CD4-positive, alpha-beta T cell treated with Interleukin-1 beta for 1 hour (primary cell): ENCODE results near the gene RAB7A.
"Not testable (repeated sequence)": the region's sequence is repeated elsewhere in the genome, so short reads cannot be mapped to it uniquely, and the experiment has no call there.

ENCODE experiments used
- DNase-seq, 2 donors: peaks; one replicate each; pipeline ENCODE4 v3.0.0-alpha.2; 2020 to 2022

Gene RAB7A

DNA sequence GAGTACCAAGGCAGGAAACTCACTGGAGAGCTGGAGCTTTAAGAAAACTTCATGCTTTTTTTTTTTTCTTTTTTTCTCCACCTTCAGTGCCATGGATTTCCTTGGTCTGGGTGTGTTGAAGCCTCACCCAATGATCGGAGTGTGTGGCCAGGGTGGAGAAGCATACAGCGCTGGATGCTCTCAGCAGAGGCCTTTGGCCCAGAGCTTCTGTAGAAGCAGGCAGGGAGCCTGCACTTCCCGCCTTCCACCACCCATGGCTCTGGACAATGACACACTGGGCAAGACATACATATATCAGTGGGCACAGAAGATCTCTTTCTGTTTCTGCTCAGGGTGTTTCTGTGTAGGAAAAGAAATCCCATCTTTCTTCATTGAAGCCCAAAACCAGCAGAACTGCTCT is 97.6 kb downstream of the RAB7A start:
- no peak for DNase-seq

DNA sequence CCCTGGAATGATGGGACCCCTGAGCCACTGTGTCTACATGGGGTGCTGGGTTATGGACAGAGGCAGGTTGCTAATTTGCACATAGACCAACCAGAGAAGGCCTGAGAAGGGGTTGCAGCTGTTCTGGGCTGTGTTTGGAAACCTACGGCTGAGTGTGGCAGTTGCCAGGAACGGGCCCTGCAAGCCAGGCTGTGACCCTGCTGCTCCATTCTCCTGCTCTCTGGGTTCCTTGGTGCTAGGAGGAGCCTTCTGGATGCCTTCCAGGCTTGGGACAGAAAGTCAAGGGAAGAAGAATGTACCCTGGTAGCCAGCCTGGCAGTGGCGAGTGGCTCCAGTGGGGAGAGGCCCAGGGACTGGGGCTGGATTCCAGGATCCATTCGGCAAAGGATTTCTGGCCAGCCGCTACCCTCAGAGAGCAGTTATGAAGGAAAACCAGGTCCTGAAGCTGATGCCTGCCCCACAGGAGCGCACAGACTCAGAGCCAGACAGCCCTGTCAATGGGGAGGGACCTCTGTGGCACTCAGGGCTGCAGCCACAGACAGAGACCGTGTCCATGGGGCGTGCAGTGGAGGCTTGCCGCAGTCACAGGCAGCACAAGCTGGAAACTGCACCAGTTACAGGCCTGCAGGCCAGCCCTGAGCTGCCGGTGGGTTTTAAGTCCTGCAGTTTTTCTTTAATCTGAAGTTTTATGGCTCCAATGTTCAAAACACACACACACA is 98.3 kb downstream of the RAB7A start:
- DNase-seq = no peak

DNA sequence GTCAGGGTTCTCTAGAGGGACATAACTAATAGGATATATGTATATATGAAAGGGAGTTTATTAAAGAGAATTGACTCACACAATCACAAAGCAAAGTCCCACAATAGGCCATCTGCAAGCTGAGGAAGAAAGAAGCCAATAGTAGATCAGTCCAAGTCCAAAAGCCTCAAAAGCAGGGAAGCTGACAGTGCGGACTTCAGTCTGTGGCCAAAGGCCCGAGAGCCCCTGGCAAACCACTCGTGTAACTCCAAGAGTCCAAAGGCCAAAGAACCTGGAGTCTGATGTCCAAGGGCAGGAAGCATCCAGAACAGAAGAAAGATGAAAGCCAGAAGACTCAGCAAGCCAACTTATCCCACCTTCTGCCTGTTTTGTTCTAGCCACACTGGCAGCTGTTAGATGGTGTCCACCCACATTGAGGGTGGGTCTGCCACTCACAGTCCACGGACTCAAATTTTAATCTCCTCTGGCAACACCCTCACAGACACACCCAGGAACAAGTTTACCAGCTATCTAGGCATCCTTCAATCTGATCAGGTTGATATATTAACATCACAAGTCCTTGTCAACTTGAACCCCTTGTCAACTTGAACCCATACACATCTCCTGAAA is 99.2 kb downstream of the RAB7A start:
- DNase-seq = no peak

DNA sequence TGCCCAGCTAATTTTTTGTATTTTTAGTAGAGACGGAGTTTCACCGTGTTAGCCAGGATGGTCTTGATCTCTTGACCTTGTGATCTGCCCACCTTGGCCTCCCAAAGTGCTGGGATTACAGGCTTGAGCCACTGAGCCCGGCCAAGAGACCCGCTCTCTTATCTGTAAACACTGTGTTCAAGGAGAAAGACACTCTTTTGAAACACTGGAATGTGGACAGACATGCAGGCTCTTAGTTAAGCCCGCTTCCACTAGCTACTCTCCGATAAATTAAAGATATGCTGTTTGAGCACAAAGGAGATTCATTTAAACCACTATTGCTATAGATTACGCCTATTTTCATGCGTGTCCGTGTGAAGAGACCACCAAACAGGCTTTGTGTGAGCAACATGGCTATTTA is 103.1 kb downstream of the RAB7A start:
- DNase-seq = not testable (repeated sequence)

DNA sequence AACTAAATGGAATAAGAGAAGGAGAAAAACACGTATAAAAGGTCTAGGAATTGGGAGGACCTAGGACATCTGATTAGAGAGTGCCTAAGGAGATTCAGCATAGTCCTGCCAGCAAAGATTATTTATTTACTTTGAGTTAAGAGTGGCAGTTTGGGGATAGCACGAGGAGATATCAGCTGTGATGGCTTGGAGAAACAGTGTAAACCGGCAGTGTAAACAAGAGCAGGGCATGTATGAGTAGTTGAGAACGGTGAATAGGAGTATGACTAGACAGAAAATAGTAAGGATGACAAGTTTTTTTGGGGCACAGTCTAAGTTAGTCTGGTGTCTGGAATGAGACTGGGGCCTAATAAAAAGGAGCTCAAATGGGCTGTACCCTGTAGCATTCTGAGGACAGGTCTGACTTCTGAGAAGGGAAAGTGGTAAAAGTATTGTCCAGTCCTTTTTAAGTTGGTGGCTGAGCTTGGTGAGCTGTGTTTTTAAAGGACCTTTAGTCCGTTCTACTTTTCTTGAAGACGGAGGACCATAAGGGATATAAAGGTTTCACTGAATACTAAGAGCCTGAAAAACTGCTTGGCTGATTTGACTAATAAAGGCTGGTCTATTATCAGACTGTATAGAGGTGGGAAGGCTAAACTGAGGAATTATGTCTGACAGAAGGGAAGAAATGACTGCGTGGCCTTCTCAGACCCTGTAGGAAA is 104.1 kb downstream of the RAB7A start:
- not testable (repeated sequence) for DNase-seq

DNA sequence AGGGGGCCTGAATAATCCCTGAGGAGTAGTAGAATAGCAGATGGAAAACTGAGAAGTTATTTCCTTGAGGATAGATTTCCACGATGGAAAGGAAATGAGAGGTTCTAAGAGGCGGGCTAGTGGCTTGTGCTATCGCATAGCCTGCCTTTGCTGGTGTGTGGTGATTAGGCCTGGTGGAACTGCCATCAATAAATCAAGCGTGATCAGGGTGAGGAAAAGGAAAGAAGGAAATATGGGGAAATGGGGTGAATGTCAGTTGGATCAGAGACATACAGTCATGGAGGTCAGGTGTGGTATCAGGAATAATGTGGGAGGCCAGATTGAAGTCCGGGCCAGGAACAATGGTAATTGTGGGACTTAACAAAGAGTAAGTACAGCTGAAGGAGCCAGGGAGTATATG is 104.8 kb downstream of the RAB7A start:
- DNase-seq = not testable (repeated sequence)

DNA sequence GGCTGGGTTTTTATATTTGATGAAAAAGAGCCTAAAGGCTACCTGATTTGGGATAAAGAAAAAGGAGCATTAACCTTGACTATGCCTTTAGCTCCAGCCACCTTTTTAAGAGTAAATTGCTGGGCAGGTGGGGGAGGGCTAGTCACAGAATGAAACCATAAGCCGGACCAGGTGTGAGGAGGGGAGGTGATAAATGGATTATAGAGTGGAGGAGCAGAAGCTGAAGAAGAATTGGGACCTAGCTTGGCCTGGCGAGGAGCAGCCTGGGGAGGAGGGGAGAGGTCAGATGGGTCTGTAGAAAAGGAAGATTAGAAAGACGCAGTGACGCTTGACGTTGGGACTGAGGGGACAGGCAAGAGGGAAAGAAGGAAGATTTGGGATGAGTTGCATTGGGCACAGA is 107.0 kb downstream of the RAB7A start:
- not testable (repeated sequence) for DNase-seq

DNA sequence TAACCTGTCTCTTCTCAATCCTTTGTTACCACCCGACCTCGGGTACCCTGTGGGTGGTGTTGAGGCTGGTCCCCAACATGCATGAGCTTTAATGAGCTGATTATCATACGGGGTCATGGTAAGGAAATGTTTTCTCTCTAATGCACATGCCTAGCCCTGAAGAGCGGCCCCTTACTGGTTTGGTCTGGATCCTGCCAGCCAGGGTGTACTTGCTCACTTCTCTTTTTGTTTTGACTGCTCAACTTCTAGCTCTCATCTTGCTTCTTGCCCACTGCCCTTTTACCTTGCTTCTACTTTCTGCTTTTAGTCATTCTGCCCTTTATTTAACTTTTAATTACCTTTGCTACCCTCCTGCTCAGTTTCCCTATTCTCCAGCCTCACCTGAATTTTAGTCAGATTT is 109.1 kb downstream of the RAB7A start:
- DNase-seq = no peak

DNA sequence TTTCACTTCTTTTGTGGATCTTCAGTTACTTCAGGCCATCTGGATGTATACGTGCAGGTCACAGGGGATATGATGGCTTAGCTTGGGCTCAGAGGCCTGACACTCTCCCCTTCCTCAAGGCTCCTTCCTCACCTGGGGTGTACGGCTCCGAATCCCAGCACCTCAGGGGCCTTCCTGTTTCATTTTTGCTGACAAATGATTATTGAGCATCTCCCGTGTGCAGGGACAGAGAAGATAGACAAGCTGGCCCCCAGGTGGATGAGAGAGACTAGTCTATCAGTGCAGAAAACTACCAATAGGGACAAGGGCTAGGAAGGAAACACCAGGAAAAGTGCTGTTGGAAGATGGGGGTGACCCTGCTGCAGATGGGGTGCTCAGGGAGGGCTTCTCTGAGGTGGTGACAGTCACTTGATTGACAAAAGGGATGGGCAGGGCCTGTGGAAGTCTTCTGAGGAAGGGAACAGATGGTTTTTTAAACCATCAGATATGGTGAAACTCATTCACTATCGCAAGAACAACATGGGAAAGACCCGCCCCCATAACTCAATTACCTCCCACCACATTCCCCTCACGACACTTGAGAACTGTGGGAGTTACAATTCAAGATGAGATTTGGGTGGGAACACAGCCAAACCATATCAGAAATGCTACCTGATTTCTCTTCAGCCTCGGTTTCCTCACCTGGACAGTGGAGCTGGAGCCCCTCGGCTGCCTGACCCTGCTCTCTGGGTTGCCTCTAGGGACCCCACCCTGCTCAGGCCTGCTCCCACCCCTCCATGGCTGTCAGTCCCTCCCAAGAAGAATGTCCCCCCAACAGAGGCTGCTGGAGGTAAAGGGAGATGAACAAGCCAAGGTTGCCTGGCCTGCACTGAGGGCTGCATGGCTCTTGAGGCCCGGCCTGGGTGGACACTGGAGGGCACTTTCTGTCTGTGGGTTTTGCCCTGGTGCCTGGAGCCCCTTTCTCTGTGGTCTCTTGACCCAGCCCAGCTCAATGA is 116.2 kb downstream of the RAB7A start:
- DNase-seq = no peak

DNA sequence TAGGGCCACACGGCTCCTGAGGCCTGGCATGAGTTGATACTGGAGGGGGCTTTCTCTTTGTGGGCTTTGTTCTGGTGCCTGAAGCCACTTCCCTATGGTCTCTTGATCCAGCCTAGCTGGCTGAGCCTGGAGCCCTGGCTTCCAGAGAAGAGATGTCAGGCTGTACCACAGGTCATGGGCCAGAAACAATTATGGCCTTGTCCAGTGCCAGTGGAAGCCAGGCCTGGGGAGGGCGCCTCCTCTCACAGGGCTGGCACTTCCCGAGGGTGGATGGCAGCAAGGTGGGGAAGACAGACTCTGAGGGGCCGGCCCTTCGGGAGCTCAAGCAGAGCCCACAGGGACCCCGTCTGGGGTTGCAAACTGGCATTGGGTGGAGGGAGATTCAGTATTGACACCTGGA is 118.5 kb downstream of the RAB7A start:
- no peak for DNase-seq

DNA sequence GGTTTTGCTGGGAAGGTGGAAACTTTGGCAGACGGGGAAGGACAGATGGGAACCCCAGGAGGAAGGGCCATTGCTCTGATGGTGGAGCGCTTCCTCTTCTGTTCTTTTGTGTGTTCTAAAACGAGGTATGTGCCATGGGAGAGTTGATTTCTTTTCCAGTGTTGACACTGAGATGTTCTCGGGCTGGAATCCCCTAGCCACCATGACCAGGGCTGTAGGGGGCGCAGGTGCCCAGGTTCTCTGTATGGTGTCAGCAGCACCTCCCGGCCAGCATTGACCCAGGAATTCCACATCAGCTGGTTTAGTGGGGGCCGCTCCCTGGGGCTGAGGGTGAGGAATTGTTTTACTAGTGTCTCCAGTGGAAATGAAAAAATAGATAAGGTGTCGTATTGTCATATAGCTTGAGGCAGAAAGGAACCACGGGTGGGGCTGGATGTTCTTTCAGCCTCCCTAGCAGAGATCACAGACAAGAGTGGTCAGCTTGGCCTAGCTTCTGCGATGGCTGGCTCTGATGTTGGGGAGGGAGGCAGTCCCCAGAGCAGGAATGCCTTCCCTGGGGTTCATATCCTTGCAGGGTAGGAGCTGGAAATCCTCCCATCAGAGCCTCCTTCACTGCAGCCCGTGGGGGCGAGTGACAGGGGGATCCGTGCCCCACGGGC is 119.3 kb downstream of the RAB7A start:
- DNase-seq = no peak

DNA sequence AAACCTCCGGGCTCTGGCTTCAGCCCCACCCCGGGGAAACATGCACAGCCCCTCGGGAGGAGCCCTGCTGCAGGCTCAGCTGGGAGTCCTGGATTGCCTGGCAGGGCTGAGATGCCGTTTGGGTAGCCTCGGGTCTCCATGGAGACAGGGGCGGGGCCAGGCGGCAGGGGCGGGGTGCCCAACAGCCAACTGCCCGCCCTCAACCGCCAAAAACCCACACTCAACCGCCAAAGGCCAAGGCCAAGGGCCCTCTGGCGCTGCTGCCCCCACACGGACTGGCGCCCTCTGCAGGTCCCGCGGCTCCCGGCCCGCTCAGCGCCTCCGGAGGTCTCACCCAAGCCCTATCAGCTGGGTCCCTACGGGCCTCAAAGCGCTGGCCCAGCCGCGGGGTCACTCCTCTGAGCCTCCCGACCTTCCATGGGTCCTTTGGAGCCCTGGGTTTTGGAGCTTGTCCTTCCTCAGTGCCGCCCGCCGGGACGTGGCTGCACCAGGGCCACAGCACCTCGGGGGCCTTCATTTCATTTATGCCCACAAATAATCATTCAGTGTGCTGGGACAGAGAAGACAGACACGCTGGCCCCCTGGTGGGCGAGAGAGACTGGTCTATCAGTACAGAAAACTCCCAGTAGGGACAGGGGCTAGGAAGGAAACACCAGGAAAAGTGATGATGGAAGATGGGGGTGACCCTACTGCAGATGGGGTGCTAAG is 119.9 kb downstream of the RAB7A start:
- peak; percentile 85 to 87 for DNase-seq

DNA sequence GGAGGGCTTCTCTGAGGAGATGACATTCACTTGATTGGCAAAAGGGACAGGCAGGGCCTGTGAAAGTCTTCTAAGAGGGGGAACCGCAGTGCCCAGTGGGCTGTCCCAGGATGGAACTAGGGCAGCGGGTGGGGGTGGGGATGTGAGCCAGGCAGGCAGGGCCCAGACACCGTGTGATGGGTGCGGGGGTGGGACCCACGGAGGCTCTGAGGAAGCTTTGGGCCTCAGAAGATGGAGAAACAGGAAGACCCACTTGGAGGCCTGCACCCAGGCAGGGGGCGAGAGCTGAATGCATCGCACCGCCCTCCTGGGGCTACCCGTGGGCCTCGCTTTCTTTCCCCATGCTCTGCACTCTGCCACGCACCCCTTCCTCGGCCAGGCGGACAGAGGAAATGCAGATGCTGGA is 120.5 kb downstream of the RAB7A start:
- DNase-seq = peak in 1 of 2 donors; percentile 10

DNA sequence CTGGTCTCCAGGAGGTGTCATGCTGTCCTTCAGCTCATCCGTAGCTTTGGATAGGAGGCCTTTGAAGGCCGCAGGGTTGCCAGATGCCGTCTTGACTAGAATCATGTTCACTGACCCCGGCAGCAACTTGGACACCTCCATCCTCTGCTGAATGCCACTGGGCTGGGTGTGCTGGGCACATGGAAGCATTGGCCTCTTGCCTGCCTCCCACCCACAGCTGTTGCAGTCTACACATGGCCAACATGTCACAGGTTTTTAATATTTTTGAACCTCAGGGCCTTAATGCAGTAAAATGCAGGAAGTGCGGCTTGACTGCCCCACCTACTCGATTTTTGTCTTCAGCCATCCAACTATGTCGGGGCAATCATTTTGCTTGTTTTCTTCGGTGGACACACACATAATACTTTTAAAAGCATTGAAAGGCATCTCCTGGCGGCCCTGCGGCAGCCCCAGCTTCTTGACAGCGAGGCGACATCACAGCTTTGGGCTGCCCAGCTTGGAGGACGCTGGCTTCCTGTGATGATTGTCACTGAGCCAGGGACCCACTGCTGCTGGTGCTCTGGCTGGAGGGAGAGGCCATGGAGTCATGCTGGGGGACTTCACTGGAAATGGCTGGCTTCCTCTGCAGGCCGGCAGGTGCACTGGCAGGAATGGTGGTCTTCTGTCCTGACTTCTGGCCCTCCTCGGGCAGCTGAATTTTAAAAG is 121.8 kb downstream of the RAB7A start:
- no peak for DNase-seq

DNA sequence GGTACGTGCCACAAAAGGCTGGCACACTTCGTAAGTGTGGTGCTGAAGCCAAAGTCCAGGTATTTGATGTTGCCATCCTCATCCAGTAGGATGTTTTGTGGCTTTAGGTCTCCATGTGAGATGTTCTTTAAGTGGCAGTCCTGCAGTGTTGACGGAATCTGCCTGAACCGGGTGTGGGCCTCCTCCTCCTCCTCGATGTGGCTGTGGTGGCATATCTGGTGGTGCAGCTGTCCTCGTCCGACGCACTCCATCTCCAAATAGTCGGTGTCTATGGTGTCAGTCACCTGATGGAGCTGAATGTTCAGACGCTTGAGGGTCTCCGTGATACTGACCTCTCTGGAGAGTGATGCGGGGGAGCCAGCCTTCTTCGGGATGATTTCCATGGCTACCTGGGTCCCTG is 123.0 kb downstream of the RAB7A start:
- no peak for DNase-seq

DNA sequence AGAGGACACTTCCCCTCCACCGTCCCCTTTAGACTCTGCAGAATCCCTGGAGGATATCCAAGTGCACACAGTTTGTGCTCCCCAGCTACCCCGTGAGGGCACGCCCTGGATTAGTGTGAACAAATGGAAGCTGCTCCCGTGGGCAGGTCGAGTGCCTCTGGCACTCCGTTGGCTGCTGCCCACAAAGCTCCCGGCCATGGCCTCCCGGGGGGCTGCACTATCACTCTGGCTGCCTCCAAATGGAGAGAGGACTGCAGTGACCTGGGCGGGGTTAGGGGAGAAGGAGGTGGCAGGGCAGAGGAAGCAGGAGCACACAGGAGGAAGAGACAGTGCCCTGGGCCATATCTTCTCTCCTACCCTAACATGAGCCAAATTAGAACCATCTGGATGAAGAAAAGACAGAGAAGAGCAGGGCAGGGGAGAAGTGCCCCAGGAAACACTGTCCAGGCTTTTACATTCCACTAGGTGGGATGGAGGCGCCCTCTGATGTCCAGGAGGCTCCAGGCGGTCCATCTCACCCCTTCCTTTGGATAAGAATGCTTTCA is 124.0 kb downstream of the RAB7A start:
- no peak for DNase-seq

DNA sequence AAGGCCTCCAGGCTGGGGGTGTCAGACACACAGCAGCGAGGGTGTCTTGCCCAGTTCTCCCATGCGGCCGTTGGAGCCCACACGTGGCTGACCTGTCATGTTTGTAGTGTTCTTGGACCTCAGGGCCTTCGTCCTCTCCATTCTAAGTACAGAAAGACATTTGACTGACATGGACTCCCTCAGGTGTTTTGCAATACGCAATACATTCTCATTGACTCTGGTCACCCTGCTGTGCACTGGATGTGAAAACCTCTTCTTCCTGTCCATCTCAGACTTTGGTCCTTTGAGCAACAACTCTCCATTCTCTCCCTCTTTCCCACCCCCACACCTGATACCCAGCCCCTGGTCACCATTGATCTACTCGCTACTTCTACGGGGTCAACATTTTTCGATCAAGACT is 124.6 kb downstream of the RAB7A start:
- DNase-seq = no peak

DNA sequence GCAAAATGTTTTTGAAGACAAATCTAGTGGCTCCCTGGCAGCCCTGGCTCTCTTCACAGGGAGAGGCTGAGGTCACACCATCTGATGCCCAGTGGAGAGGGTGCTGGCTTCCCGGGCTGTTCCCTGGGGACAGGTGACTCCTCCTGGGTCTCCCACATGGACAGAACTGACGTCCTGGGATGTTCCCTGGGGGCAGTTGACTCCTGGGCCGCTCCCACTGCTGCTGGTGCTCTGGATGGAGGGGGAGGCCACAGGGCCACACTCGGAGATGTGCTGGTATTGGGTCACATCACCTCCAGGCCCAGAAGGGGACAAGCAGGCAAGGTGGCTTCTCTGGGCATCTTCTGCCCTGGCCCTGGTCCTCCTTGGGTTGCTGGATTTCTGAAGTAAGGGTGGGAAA is 125.6 kb downstream of the RAB7A start:
- no peak for DNase-seq

DNA sequence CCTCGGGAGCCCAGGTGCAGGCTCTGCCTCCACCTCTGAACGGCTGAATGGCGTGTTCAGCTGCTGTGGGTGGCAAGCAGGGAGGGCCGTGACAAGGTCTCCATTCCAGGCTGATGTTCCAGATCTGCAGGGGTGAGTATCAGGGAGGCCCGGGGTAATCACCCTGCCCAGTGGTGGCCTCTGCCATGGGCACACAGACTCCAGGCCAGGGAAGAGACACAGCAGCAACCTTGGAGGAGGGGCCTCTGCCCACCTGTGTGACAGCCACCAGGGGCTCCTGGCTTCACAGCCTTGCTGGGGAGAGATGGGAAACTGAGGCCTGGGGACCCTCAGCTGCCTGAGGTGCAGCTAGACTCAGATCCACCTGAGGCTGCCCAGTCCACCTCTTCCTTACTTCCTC is 127.8 kb downstream of the RAB7A start:
- DNase-seq = no peak

DNA sequence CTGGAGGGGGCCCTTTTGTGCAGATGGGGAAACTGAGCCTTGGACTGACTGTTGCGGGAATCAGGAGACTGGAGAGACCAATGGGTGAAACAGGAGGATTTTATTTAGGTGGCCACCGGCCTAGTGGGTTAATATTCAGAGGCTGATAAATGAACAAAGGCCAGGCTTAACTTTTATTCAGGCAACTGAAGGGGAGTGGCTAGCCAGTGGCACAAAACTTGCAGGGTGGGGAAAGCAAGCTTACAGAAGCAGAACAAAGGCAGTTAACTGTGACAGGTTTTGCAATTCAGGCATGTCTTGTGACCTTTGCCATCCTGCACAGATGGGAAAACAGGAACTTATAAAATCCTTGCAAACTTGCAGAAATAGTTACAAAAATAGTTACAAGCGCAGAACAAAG is 128.5 kb downstream of the RAB7A start:
- peak in 1 of 2 donors; percentile 38 for DNase-seq

DNA sequence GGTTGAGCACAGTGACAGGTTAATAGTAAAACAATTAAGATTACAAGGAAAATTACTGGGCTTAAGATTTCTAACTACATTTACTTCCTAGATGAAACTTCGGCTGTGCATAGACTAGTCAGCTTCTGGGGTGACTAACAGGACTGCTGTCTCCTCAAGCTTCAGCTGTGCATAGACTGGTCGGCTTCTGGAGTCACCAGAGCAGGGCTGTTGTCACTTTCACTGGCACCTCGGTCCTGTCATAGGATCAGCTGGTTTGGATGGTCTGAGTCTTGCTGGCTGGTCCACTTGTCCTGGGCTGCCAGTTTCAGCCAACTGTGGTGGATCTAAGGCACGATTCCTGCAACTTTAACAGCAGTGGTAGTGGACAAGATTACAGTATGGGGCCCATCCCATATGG is 129.6 kb downstream of the RAB7A start:
- no peak for DNase-seq
